Measurements from ENCODE around the gene CORO6. TPM values are rescaled to one million over a fixed set of nuclear protein-coding genes. Genes with fewer than 3 reads are reported as not detected.

Gene CORO6
- total and polyA plus RNA-seq, 5 donors from 2014 or later, result 0.15 to 4.3 (median 0.45) TPM; not detected in 1

- H3K4me3 ChIP-seq (ENCODE audit: low read depth, low read length), result peak overlapping the region; percentile 67
- H3K27me3 ChIP-seq (ENCODE audit: control insufficient read depth, insufficient read depth, low read length), result no peaks in the 10 kb centered on the region
- ATAC-seq (ENCODE audit: low read depth in 2 of 2) (no peak), DNase-seq (no peak)
- peaks cover 79% of the 10 kb centered on the region for H3K4me1 ChIP-seq (ENCODE audit: control insufficient read depth, insufficient read depth, low read length, poor library complexity, severe bottlenecking)
- Mint-ChIP-seq H3K4me1 (peaks cover 6 to 85% (median 45%) of the 10 kb centered on the region in 4 donors), H3K9me3 (no peaks in the 10 kb centered on the region), H3K27me3 (no peaks in the 10 kb centered on the region), H3K4me3 (peak overlapping the region; percentile 91 to 98 (median 96)), H3K27ac (peak overlapping the region; percentile 74 to 98 (median 94)), H3K36me3 (no peaks in the 10 kb centered on the region)
- peak overlapping the region; percentile 65 for H3K27ac ChIP-seq (ENCODE audit: insufficient read depth, low read length, poor library complexity, severe bottlenecking)
- H3K9me3 ChIP-seq (ENCODE audit: control insufficient read depth in 2 of 2, low read length in 2 of 2), result no peaks in the 10 kb centered on the region
- H3K36me3 ChIP-seq (ENCODE audit: control insufficient read depth, insufficient read depth, low read length), result peaks cover 3% of the 10 kb centered on the region
Observed at GRCh38 chr17:29588017-29588561, 34.6 kb downstream of the CORO6 start.

- Mint-ChIP-seq H3K36me3 (no peaks in the 10 kb centered on the region), H3K27ac (peak overlapping the region in 2 of 3 donors; percentile 94 to 98), H3K4me3 (peak overlapping the region; percentile 91 to 98 (median 96)), H3K9me3 (no peaks in the 10 kb centered on the region), H3K4me1 (peaks cover 6 to 82% (median 42%) of the 10 kb centered on the region in 4 donors), H3K27me3 (no peaks in the 10 kb centered on the region)
- Histone ChIP-seq H3K36me3 (ENCODE audit: control insufficient read depth, insufficient read depth, low read length) (peaks cover 7% of the 10 kb centered on the region), H3K9me3 (ENCODE audit: control insufficient read depth in 2 of 2, low read length in 2 of 2) (no peaks in the 10 kb centered on the region), H3K27ac (ENCODE audit: insufficient read depth, low read length, poor library complexity, severe bottlenecking) (no peak overlapping the region), H3K4me3 (ENCODE audit: low read depth, low read length) (peak overlapping the region; percentile 67), H3K27me3 (ENCODE audit: control insufficient read depth, insufficient read depth, low read length) (no peaks in the 10 kb centered on the region), H3K4me1 (ENCODE audit: control insufficient read depth, insufficient read depth, low read length, poor library complexity, severe bottlenecking) (peaks cover 76% of the 10 kb centered on the region)
- DNase-seq (no peak), ATAC-seq (ENCODE audit: low read depth in 2 of 2) (no peak)
Observed at GRCh38 chr17:29587591-29587990, 35.1 kb downstream of the CORO6 start.

DNA sequence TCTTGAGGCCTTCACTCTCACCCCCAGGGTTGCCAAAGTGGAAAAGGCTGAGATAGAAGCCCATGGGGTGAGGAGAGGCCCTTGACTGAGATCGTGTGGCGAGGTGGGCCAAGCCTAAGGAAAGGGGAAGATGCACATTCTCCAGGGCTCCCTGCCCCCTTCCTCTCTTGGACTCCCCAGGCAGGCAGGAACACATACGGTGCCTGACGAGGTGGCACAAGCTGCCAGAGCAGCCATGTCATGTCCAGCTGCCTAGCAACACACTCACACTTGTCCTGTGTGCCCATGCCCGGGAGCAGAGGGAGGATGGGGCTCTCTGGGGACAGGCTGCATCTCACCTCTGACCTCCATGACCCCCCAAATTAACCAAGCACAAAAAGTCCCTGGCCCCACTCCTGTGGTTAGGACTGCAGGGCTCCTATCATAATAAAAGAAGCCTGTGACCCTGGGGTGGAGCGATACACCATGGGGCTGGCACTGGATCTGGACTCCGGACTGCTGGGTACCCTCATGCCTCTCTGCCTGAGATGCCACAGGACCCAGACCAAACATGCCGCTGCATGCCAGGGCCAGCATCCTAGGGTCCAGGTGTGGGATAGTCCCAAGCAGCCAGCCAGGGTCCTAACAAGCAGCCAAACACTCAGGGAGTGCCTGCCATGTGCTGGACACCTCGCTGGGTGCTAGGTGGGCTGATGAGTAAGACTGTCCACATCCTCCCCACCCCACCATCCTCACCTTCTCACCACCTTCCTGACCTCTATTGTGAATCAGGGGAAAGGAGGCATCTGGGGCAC is 35.8 kb downstream of the CORO6 start:
- no peak for ATAC-seq (ENCODE audit: low read depth in 2 of 2)
- Mint-ChIP-seq H3K4me1 (peaks cover 6 to 77% (median 39%) of the 10 kb centered on the region in 4 donors), H3K4me3 (peak overlapping the region; percentile 91 to 98 (median 96)), H3K36me3 (peaks cover 3% of the 10 kb centered on the region), H3K27ac (peak overlapping the region; percentile 38 to 98 (median 83)), H3K27me3 (no peaks in the 10 kb centered on the region), H3K9me3 (no peaks in the 10 kb centered on the region)
- peak overlapping the region; percentile 41 for H3K27ac ChIP-seq (ENCODE audit: insufficient read depth, low read length, poor library complexity, severe bottlenecking)
- no peaks in the 10 kb centered on the region for H3K27me3 ChIP-seq (ENCODE audit: control insufficient read depth, insufficient read depth, low read length)
- H3K36me3 ChIP-seq (ENCODE audit: control insufficient read depth, insufficient read depth, low read length), result peaks cover 15% of the 10 kb centered on the region
- peak overlapping the region; percentile 67 for H3K4me3 ChIP-seq (ENCODE audit: low read depth, low read length)
- DNase-seq, result no peak
- peaks cover 69% of the 10 kb centered on the region for H3K4me1 ChIP-seq (ENCODE audit: control insufficient read depth, insufficient read depth, low read length, poor library complexity, severe bottlenecking)
- H3K9me3 ChIP-seq (ENCODE audit: control insufficient read depth in 2 of 2, low read length in 2 of 2), result no peaks in the 10 kb centered on the region

- peaks cover 0 to 1% (median 0%) of the 10 kb centered on the region in 7 donors for H3K9me3 Mint-ChIP-seq
- peak overlapping the region; percentile 62 to 92 (median 83) for H3K27ac Mint-ChIP-seq
- Histone ChIP-seq H3K4me1 (ENCODE audit: control insufficient read depth, insufficient read depth, low read length, poor library complexity, severe bottlenecking) (peaks cover 56% of the 10 kb centered on the region), H3K27me3 (ENCODE audit: control insufficient read depth, insufficient read depth, low read length) (no peaks in the 10 kb centered on the region), H3K9me3 (ENCODE audit: control insufficient read depth in 2 of 2, low read length in 2 of 2) (no peaks in the 10 kb centered on the region), H3K36me3 (ENCODE audit: control insufficient read depth, insufficient read depth, low read length) (peaks cover 18% of the 10 kb centered on the region), H3K27ac (ENCODE audit: insufficient read depth, low read length, poor library complexity, severe bottlenecking) (peak overlapping the region; percentile 49), H3K4me3 (ENCODE audit: low read depth, low read length) (no peak overlapping the region)
- no peaks in the 10 kb centered on the region for H3K27me3 Mint-ChIP-seq
- DNase-seq (peak in 2 of 3 donors; percentile 21 to 52), ATAC-seq (ENCODE audit: low read depth in 2 of 2) (no peak)
- H3K4me3 Mint-ChIP-seq, result peak overlapping the region; percentile 65 to 91 (median 78)
- H3K36me3 Mint-ChIP-seq, result peaks cover 7% of the 10 kb centered on the region
- H3K4me1 Mint-ChIP-seq, result peaks cover 10 to 65% (median 36%) of the 10 kb centered on the region in 4 donors
Observed at GRCh38 chr17:29585080-29585751, 37.5 kb downstream of the CORO6 start.

- peak overlapping the region; percentile 32 to 82 (median 69) for H3K27ac Mint-ChIP-seq
- Histone ChIP-seq H3K27me3 (ENCODE audit: control insufficient read depth, insufficient read depth, low read length) (no peaks in the 10 kb centered on the region), H3K9me3 (ENCODE audit: control insufficient read depth in 2 of 2, low read length in 2 of 2) (no peaks in the 10 kb centered on the region), H3K4me3 (ENCODE audit: low read depth, low read length) (no peak overlapping the region), H3K27ac (ENCODE audit: insufficient read depth, low read length, poor library complexity, severe bottlenecking) (no peak overlapping the region), H3K36me3 (ENCODE audit: control insufficient read depth, insufficient read depth, low read length) (peaks cover 18% of the 10 kb centered on the region), H3K4me1 (ENCODE audit: control insufficient read depth, insufficient read depth, low read length, poor library complexity, severe bottlenecking) (peaks cover 50% of the 10 kb centered on the region)
- peaks cover 0 to 1% (median 0%) of the 10 kb centered on the region in 7 donors for H3K9me3 Mint-ChIP-seq
- peak overlapping the region; percentile 21 to 91 (median 70) for H3K4me3 Mint-ChIP-seq
- peaks cover 12% of the 10 kb centered on the region for H3K36me3 Mint-ChIP-seq
- no peaks in the 10 kb centered on the region for H3K27me3 Mint-ChIP-seq
- no peak for DNase-seq
- peaks cover 11 to 63% (median 34%) of the 10 kb centered on the region in 4 donors for H3K4me1 Mint-ChIP-seq
- no peak for ATAC-seq (ENCODE audit: low read depth in 2 of 2)
Observed at GRCh38 chr17:29584452-29585079, 38.1 kb downstream of the CORO6 start.

DNA sequence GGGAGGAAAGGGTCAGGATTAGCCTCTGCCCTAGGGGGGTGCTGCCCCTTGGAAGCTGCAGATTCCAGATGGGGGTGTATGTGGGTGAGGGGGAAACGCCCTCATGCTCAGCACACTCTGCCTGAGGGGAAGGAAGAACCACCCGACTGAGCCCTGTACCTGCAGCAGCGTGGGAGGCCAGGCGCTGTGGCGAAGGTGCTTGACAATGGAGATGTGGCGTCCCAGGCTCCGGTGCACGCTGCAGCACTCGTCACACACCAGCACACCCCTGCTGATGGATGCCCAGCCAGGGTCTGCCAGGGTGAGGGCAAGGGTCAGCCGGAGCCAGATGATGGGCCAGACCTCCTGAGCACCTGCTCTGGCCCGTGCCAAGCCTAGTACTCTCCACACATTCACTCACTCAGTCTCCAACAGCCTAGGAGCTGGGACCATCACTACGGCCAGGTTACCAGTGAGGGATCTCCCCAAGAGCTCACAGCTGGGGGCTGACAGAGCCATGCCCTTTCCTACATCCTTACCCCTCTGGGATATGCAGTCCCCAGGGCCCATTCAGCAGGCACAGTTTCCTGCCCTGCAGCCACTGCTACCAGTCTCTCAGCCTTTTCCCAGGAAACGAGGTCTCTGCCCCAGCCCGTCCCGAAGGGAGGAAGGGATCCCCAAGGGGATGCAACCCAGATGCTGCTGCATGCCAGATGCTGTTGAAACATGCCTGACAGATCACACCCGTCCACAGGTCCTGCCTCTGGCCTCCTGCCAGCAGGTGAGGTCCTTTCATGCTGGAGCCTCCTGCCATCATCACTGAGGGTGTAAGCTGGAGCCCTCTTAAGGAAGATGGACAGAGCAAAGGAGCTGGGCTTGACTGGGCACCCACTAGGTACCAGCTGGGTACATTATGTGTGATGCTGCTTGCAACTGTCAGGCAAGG is 39.1 kb downstream of the CORO6 start:
- Mint-ChIP-seq H3K27me3 (no peaks in the 10 kb centered on the region), H3K4me3 (peak overlapping the region in 2 of 4 donors; percentile 43 to 91), H3K36me3 (peaks cover 18% of the 10 kb centered on the region), H3K27ac (peak overlapping the region; percentile 69 to 82 (median 79)), H3K4me1 (peaks cover 11 to 63% (median 34%) of the 10 kb centered on the region in 4 donors), H3K9me3 (peaks cover 0 to 1% (median 0%) of the 10 kb centered on the region in 7 donors)
- no peaks in the 10 kb centered on the region for H3K9me3 ChIP-seq (ENCODE audit: control insufficient read depth in 2 of 2, low read length in 2 of 2)
- no peak for DNase-seq
- peaks cover 47% of the 10 kb centered on the region for H3K4me1 ChIP-seq (ENCODE audit: control insufficient read depth, insufficient read depth, low read length, poor library complexity, severe bottlenecking)
- peaks cover 18% of the 10 kb centered on the region for H3K36me3 ChIP-seq (ENCODE audit: control insufficient read depth, insufficient read depth, low read length)
- ATAC-seq (ENCODE audit: low read depth in 2 of 2), result no peak
- H3K27ac ChIP-seq (ENCODE audit: insufficient read depth, low read length, poor library complexity, severe bottlenecking), result no peak overlapping the region
- no peaks in the 10 kb centered on the region for H3K27me3 ChIP-seq (ENCODE audit: control insufficient read depth, insufficient read depth, low read length)
- H3K4me3 ChIP-seq (ENCODE audit: low read depth, low read length), result no peak overlapping the region

Data from CD4-positive, CD25-positive, alpha-beta regulatory T cell (primary cell).